NCI-H524 (cell line): ENCODE results near the gene SRGAP1.
"Not testable (repeated sequence)": the region's sequence is repeated elsewhere in the genome, so short reads cannot be mapped to it uniquely, and the experiment has no call there.

Source experiments
- DNase-seq, 2 experiments: peaks; one replicate each; lab custom pipeline; 2025; lab: John Stamatoyannopoulos, UW

Gene SRGAP1

GRCh38 chr12:64007853-64008252, 163.4 kb downstream of the SRGAP1 start:
- DNase-seq = no peak

- no peak for DNase-seq
Measured at GRCh38 chr12:64008596-64008995, 164.1 kb downstream of the SRGAP1 start.

- no peak for DNase-seq
Measured at GRCh38 chr12:64009321-64010068, 165.0 kb downstream of the SRGAP1 start.

GRCh38 chr12:64010069-64010686, 165.7 kb downstream of the SRGAP1 start:
- no peak for DNase-seq

GRCh38 chr12:64016521-64016920, 172.0 kb downstream of the SRGAP1 start:
- no peak for DNase-seq

- DNase-seq = not testable (repeated sequence)
Measured at GRCh38 chr12:64018116-64018515, 173.6 kb downstream of the SRGAP1 start.

- DNase-seq = no peak
Measured at GRCh38 chr12:64018524-64018923, 174.0 kb downstream of the SRGAP1 start.

- DNase-seq = no peak
Measured at GRCh38 chr12:64019101-64019500, 174.6 kb downstream of the SRGAP1 start.

GRCh38 chr12:64019654-64020053, 175.2 kb downstream of the SRGAP1 start:
- DNase-seq = no peak

- no peak for DNase-seq
Measured at GRCh38 chr12:64025174-64025958, 180.9 kb downstream of the SRGAP1 start.

GRCh38 chr12:64027311-64027710, 182.8 kb downstream of the SRGAP1 start:
- DNase-seq = no peak

GRCh38 chr12:64028541-64028940, 184.0 kb downstream of the SRGAP1 start:
- no peak for DNase-seq

GRCh38 chr12:64029013-64029857, 184.7 kb downstream of the SRGAP1 start:
- DNase-seq = no peak

GRCh38 chr12:64030155-64030554, 185.7 kb downstream of the SRGAP1 start:
- no peak for DNase-seq

GRCh38 chr12:64034056-64034455, 189.6 kb downstream of the SRGAP1 start:
- not testable (repeated sequence) for DNase-seq

GRCh38 chr12:64034901-64035576, 190.5 kb downstream of the SRGAP1 start:
- no peak for DNase-seq

- no peak for DNase-seq
Measured at GRCh38 chr12:64036414-64036813, 191.9 kb downstream of the SRGAP1 start.

GRCh38 chr12:64039281-64039871, 194.9 kb downstream of the SRGAP1 start:
- DNase-seq = no peak

- DNase-seq = no peak
Measured at GRCh38 chr12:64042911-64043310, 198.4 kb downstream of the SRGAP1 start.

GRCh38 chr12:64044191-64044590, 199.7 kb downstream of the SRGAP1 start:
- no peak for DNase-seq

- no peak for DNase-seq
Measured at GRCh38 chr12:64051057-64051456, 206.6 kb downstream of the SRGAP1 start.
